ENCODE measurements around the gene PLEKHG3.

- TF ChIP-seq, protein P1, sequence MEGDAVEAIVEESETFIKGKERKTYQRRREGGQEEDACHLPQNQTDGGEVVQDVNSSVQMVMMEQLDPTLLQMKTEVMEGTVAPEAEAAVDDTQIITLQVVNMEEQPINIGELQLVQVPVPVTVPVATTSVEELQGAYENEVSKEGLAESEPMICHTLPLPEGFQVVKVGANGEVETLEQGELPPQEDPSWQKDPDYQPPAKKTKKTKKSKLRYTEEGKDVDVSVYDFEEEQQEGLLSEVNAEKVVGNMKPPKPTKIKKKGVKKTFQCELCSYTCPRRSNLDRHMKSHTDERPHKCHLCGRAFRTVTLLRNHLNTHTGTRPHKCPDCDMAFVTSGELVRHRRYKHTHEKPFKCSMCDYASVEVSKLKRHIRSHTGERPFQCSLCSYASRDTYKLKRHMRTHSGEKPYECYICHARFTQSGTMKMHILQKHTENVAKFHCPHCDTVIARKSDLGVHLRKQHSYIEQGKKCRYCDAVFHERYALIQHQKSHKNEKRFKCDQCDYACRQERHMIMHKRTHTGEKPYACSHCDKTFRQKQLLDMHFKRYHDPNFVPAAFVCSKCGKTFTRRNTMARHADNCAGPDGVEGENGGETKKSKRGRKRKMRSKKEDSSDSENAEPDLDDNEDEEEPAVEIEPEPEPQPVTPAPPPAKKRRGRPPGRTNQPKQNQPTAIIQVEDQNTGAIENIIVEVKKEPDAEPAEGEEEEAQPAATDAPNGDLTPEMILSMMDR (conservative IDR thresholded peaks at IDR 0.05; ENCODE audit: low read depth, low read length) = no peak
- TF ChIP-seq RAD21 (IDR thresholded peaks at IDR 0.05; ENCODE audit: low read length) (no peak), USF2 (IDR thresholded peaks at IDR 0.05; ENCODE audit: low read depth, low read length) (no peak), ELK1 (IDR thresholded peaks at IDR 0.05; ENCODE audit: borderline replicate concordance, low read depth, low read length) (no peak), CEBPB (IDR thresholded peaks at IDR 0.05; ENCODE audit: low read depth, low read length) (no peak), MXI1 (IDR thresholded peaks at IDR 0.05; ENCODE audit: borderline replicate concordance, low read depth, low read length) (no peak), POLR2A (IDR thresholded peaks at IDR 0.05; ENCODE audit: low read depth, low read length) (no peak), CHD1 (IDR thresholded peaks at IDR 0.05; ENCODE audit: low read depth, low read length) (no peak), MAZ (IDR thresholded peaks at IDR 0.05; ENCODE audit: borderline replicate concordance, low read depth, low read length) (no peak), RCOR1 (IDR thresholded peaks at IDR 0.05; ENCODE audit: insufficient replicate concordance, low read length) (no peak), SMC3 (IDR thresholded peaks at IDR 0.05; ENCODE audit: low read depth, low read length) (no peak), BHLHE40 (IDR thresholded peaks at IDR 0.05; ENCODE audit: low read depth, low read length) (no peak), RFX5 (IDR thresholded peaks at IDR 0.05; ENCODE audit: low read depth, low read length) (no peak)
These were observed 2.5 kb downstream of the PLEKHG3 start for GRCh38 chr14:64706593-64707193.
